HepG2 (cell line): ENCODE data around the gene NDUFV1. TPM values are rescaled to one million over a fixed set of nuclear protein-coding genes. Genes with fewer than 3 reads are reported as not detected.

Experiments
- BHLHE40 ChIP-seq: IDR thresholded peaks from 2 replicates; pipeline ENCODE4 v1.6.1; 2011; ENCODE audit warnings: low read length, improper control_type of control experiment
- EEA1 ChIP-seq: sonication (generic); formaldehyde crosslinking; IDR thresholded peaks from 2 replicates; pipeline ENCODE4 v1.5.1; 2020; ENCODE audit warnings: mild to moderate bottlenecking, missing genetic modification reagents, borderline replicate concordance
- FOSL2 ChIP-seq: sonication (generic); formaldehyde crosslinking; IDR thresholded peaks from 2 replicates; pipeline ENCODE4 v1.4.0; 2020; ENCODE audit warnings: missing genetic modification reagents
- GABPB1 ChIP-seq: IDR thresholded peaks from 2 replicates; pipeline ENCODE4 v1.6.1; 2016; ENCODE audit warnings: mild to moderate bottlenecking, missing genetic modification reagents, moderate library complexity, missing compliant biosample characterization
- IRF9 ChIP-seq: sonication (generic); formaldehyde crosslinking; IDR thresholded peaks from 2 replicates; pipeline ENCODE4 v1.8.0; 2022; ENCODE audit warnings: missing genetic modification reagents, mild to moderate bottlenecking, borderline replicate concordance
- MEIS2 ChIP-seq: sonication (generic); formaldehyde crosslinking; IDR thresholded peaks from 2 replicates; pipeline ENCODE4 v1.9.0; 2021; ENCODE audit warnings: mild to moderate bottlenecking, missing genetic modification reagents
- MXD1 ChIP-seq: sonication (generic); formaldehyde crosslinking; IDR thresholded peaks from 2 replicates; pipeline ENCODE4 v1.4.0; 2020; ENCODE audit warnings: mild to moderate bottlenecking, missing genetic modification reagents
- NFKB2 ChIP-seq: sonication (generic); formaldehyde crosslinking; IDR thresholded peaks from 2 replicates; pipeline ENCODE4 v1.4.0; 2020; ENCODE audit warnings: missing genetic modification reagents, borderline replicate concordance
- WIZ ChIP-seq: sonication (generic); formaldehyde crosslinking; IDR thresholded peaks from 2 replicates; pipeline ENCODE4 v1.5.1; 2020; ENCODE audit warnings: mild to moderate bottlenecking, missing genetic modification reagents
- ZBTB42 ChIP-seq: sonication (generic); formaldehyde crosslinking; IDR thresholded peaks from 2 replicates; pipeline ENCODE4 v1.5.0; 2020; ENCODE audit warnings: mild to moderate bottlenecking, missing genetic modification reagents
- ZFP36L2 ChIP-seq: sonication (generic); formaldehyde crosslinking; IDR thresholded peaks from 2 replicates; pipeline ENCODE4 v1.4.0; 2020; ENCODE audit warnings: missing genetic modification reagents
- ZNF414 ChIP-seq: sonication (generic); formaldehyde crosslinking; IDR thresholded peaks from 2 replicates; pipeline ENCODE4 v1.5.0; 2020; ENCODE audit warnings: missing genetic modification reagents
- ZNF558 ChIP-seq: sonication (generic); formaldehyde crosslinking; IDR thresholded peaks from 2 replicates; pipeline ENCODE4 v1.9.0; 2022; ENCODE audit warnings: mild to moderate bottlenecking, missing genetic modification reagents, borderline replicate concordance
- ZNF687 ChIP-seq: sonication (generic); formaldehyde crosslinking; IDR thresholded peaks from 2 replicates; pipeline ENCODE4 v1.5.1; 2020; ENCODE audit warnings: mild to moderate bottlenecking, missing genetic modification reagents, moderate library complexity
- polyA plus RNA-seq, 8 experiments: library from polyadenylated mRNA; depleted of rRNA in 3 of 8; stranded (reverse) in 7 of 8; unstranded in 1 of 8; fragments of >200 nt; fragmentation: Illumina TruSeq in 4 of 8; extraction: Trizol in 4 of 8; gene quantifications; 2 replicates each; pipeline versions ENCODE4 v1.2.1 to v1.2.3, GENCODE V29; 2011 to 2016; ENCODE audit warnings: low read depth in 4 of 8, missing spikeins in 1 of 8, mixed read lengths in 1 of 8; ENCODE audit not compliant: insufficient read depth in 1 of 8
- total RNA-seq, 5 experiments: library from RNA; depleted of rRNA; stranded (reverse); fragments of >200 nt; fragmentation: Illumina TruSeq; extraction: Trizol; gene quantifications; 2 replicates each; pipeline ENCODE4 v1.2.3, GENCODE V29; 2016; ENCODE audit warnings: low read depth in 1 of 5
- TF ChIP-seq, protein P1 (sequence below): sonication (generic); formaldehyde crosslinking; IDR thresholded peaks from 2 replicates; pipeline ENCODE4 v1.8.1; 2023; ENCODE audit warnings: mild to moderate bottlenecking, inconsistent platforms, moderate library complexity, missing genetic modification reagents, borderline replicate concordance
- TF ChIP-seq, protein P2 (sequence below): sonication (generic); formaldehyde crosslinking; IDR thresholded peaks from 2 replicates; pipeline ENCODE4 v1.9.0; 2021; ENCODE audit warnings: missing genetic modification reagents, borderline replicate concordance

The NDUFV1 gene
- total and polyA plus RNA-seq, 2 of the 13 experiments (the other 11 are each of a cell fraction or from before 2014, with no cell fraction given), result 88.9 to 137 TPM

GRCh38 chr11:67640021-67640757, 33.5 kb downstream of the NDUFV1 start (continued):
- peak; percentile 86 for TF ChIP-seq ZNF687 (CRISPR knock-in tag)
- TF ChIP-seq EEA1, result 0 out of 2 replicates have a peak, but pooled peaks have one; percentile 76
- TF ChIP-seq IRF9 (CRISPR knock-in tag), result peak; percentile 57; the same call in 1 of the 2 replicates
- TF ChIP-seq, protein P1, sequence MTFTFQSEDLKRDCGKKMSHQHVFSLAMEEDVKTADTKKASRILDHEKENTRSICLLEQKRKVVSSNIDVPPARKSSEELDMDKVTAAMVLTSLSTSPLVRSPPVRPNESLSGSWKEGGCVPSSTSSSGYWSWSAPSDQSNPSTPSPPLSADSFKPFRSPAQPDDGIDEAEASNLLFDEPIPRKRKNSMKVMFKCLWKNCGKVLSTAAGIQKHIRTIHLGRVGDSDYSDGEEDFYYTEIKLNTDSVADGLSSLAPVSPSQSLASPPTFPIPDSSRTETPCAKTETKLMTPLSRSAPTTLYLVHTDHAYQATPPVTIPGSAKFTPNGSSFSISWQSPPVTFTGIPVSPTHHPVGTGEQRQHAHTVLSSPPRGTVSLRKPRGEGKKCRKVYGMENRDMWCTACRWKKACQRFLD (CRISPR knock-in tag), result no peak
- TF ChIP-seq FOSL2 (CRISPR knock-in tag), result 0 out of 2 replicates have a peak, but pooled peaks have one; percentile 9
- TF ChIP-seq ZFP36L2 (CRISPR knock-in tag), result no peak
- 0 out of 2 replicates have a peak, but pooled peaks have one; percentile 27 for TF ChIP-seq ZBTB42
- TF ChIP-seq NFKB2, result peak; percentile 93
- TF ChIP-seq WIZ (CRISPR knock-in tag), result no peak
- peak; percentile 37 for TF ChIP-seq GABPB1 (CRISPR knock-in tag)
- no peak for TF ChIP-seq ZNF558
- TF ChIP-seq, protein P2, sequence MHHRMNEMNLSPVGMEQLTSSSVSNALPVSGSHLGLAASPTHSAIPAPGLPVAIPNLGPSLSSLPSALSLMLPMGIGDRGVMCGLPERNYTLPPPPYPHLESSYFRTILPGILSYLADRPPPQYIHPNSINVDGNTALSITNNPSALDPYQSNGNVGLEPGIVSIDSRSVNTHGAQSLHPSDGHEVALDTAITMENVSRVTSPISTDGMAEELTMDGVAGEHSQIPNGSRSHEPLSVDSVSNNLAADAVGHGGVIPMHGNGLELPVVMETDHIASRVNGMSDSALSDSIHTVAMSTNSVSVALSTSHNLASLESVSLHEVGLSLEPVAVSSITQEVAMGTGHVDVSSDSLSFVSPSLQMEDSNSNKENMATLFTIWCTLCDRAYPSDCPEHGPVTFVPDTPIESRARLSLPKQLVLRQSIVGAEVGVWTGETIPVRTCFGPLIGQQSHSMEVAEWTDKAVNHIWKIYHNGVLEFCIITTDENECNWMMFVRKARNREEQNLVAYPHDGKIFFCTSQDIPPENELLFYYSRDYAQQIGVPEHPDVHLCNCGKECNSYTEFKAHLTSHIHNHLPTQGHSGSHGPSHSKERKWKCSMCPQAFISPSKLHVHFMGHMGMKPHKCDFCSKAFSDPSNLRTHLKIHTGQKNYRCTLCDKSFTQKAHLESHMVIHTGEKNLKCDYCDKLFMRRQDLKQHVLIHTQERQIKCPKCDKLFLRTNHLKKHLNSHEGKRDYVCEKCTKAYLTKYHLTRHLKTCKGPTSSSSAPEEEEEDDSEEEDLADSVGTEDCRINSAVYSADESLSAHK (CRISPR knock-in tag), result no peak
- TF ChIP-seq MEIS2 (CRISPR knock-in tag), result no peak; the same call in 1 of the 2 replicates
- 0 out of 2 replicates have a peak, but pooled peaks have one; percentile 50 for TF ChIP-seq MXD1 (CRISPR knock-in tag)
- TF ChIP-seq ZNF414, result no peak
- TF ChIP-seq BHLHE40, result peak; percentile 83
